Body of pancreas (tissue), 4 donors: ENCODE results near the gene KRT34.
"Not testable (repeated sequence)": the region's sequence is repeated elsewhere in the genome, so short reads cannot be mapped to it uniquely, and the experiment has no call there.

Experiments
- CTCF ChIP-seq, 7 experiments: fragments of 450-650 bp in 4 of 7; fragments of 200-600 bp in 3 of 7; sonication (generic) in 3 of 7; IDR thresholded peaks; one replicate each; pipeline ENCODE4 v1.5.1; 2016 to 2019; ENCODE audit warnings: antibody characterized with exemption in 7 of 7
- POLR2A ChIP-seq, 3 donors: fragments of 450-650 bp; IDR thresholded peaks; one replicate each; pipeline ENCODE4 v1.6.1; 2016; ENCODE audit warnings: antibody characterized with exemption in 3 of 3, mild to moderate bottlenecking in 2 of 3

GRCh38 chr17:41346421-41346820 lies 35.7 kb downstream of the KRT34 start:
- not testable (repeated sequence) for TF ChIP-seq CTCF, POLR2A (IDR thresholded peaks at IDR 0.05)
